ENCODE results near the gene TCEA2. TPM values are rescaled to one million over a fixed set of nuclear protein-coding genes. Genes with fewer than 3 reads are reported as not detected.

TCEA2 gene
- total and polyA plus RNA-seq, 2 of the 13 experiments (the other 11 are each of a cell fraction or from before 2014, with no cell fraction given) = 28.1 to 33.7 TPM

DNA sequence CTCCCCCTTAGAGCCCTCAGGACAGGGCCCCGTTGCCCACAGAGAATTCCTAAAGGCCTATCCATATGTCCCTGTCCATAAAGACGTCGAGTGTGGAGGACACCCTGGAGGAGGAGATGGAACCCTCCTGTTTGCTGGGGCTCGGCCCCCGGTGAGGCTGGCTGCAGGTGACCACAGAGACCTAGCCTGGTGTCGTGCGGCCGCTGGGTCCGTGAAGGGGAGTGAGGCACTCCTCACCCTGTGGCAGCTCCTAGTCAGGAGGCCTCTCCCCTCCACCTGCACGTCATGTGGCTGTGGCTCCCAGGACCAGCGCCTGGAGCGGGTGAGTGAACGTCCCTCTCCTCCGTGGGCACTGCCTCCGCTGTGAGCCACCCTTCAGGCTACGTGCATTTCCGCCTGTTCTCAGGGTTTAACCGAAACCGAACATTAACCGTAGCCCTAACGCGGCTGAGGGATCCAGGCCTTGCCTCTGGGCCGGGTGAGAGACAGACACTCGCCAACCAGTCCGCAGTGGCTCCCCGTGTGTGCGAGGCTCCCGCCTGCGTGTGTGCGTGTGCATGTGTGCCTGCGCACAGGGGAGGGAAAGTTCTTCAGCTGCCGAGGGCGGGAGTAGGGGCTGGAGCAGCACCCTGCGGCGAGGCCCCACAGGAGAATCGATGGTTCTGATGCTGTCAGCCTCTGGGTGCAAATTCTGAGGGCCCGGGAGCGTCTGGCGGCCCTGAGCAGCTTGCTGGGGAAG lies 5.9 kb upstream of the TCEA2 start (continued):
- TF ChIP-seq NFRKB (IDR thresholded peaks at IDR 0.05) (no peak), PHF20 (CRISPR knock-in tag; IDR thresholded peaks at IDR 0.05) (no peak; the same call in 1 of the 2 replicates), SYNCRIP (IDR thresholded peaks at IDR 0.05; ENCODE audit: insufficient read depth, low read depth, low read length) (no peak), NFIC (IDR thresholded peaks at IDR 0.05; ENCODE audit: low read length) (no peak), ZKSCAN8 (CRISPR knock-in tag; IDR thresholded peaks at IDR 0.05; ENCODE audit: borderline replicate concordance) (no peak), HOXA3 (CRISPR knock-in tag; IDR thresholded peaks at IDR 0.05) (peak; percentile 65)
- TF ChIP-seq, protein P1, sequence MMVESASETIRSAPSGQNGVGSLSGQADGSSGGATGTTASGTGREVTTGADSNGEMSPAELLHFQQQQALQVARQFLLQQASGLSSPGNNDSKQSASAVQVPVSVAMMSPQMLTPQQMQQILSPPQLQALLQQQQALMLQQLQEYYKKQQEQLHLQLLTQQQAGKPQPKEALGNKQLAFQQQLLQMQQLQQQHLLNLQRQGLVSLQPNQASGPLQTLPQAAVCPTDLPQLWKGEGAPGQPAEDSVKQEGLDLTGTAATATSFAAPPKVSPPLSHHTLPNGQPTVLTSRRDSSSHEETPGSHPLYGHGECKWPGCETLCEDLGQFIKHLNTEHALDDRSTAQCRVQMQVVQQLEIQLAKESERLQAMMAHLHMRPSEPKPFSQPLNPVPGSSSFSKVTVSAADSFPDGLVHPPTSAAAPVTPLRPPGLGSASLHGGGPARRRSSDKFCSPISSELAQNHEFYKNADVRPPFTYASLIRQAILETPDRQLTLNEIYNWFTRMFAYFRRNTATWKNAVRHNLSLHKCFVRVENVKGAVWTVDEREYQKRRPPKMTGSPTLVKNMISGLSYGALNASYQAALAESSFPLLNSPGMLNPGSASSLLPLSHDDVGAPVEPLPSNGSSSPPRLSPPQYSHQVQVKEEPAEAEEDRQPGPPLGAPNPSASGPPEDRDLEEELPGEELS (CRISPR knock-in tag; IDR thresholded peaks at IDR 0.05) = 0 out of 2 replicates have a peak, but pooled peaks have one; percentile 4
- TF ChIP-seq, protein P2, sequence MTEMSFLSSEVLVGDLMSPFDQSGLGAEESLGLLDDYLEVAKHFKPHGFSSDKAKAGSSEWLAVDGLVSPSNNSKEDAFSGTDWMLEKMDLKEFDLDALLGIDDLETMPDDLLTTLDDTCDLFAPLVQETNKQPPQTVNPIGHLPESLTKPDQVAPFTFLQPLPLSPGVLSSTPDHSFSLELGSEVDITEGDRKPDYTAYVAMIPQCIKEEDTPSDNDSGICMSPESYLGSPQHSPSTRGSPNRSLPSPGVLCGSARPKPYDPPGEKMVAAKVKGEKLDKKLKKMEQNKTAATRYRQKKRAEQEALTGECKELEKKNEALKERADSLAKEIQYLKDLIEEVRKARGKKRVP (CRISPR knock-in tag; IDR thresholded peaks at IDR 0.05) = no peak
- TF ChIP-seq, protein P3, sequence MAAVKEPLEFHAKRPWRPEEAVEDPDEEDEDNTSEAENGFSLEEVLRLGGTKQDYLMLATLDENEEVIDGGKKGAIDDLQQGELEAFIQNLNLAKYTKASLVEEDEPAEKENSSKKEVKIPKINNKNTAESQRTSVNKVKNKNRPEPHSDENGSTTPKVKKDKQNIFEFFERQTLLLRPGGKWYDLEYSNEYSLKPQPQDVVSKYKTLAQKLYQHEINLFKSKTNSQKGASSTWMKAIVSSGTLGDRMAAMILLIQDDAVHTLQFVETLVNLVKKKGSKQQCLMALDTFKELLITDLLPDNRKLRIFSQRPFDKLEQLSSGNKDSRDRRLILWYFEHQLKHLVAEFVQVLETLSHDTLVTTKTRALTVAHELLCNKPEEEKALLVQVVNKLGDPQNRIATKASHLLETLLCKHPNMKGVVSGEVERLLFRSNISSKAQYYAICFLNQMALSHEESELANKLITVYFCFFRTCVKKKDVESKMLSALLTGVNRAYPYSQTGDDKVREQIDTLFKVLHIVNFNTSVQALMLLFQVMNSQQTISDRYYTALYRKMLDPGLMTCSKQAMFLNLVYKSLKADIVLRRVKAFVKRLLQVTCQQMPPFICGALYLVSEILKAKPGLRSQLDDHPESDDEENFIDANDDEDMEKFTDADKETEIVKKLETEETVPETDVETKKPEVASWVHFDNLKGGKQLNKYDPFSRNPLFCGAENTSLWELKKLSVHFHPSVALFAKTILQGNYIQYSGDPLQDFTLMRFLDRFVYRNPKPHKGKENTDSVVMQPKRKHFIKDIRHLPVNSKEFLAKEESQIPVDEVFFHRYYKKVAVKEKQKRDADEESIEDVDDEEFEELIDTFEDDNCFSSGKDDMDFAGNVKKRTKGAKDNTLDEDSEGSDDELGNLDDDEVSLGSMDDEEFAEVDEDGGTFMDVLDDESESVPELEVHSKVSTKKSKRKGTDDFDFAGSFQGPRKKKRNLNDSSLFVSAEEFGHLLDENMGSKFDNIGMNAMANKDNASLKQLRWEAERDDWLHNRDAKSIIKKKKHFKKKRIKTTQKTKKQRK (IDR thresholded peaks at IDR 0.05; ENCODE audit: low read length) = no peak
- TF ChIP-seq, protein P4, sequence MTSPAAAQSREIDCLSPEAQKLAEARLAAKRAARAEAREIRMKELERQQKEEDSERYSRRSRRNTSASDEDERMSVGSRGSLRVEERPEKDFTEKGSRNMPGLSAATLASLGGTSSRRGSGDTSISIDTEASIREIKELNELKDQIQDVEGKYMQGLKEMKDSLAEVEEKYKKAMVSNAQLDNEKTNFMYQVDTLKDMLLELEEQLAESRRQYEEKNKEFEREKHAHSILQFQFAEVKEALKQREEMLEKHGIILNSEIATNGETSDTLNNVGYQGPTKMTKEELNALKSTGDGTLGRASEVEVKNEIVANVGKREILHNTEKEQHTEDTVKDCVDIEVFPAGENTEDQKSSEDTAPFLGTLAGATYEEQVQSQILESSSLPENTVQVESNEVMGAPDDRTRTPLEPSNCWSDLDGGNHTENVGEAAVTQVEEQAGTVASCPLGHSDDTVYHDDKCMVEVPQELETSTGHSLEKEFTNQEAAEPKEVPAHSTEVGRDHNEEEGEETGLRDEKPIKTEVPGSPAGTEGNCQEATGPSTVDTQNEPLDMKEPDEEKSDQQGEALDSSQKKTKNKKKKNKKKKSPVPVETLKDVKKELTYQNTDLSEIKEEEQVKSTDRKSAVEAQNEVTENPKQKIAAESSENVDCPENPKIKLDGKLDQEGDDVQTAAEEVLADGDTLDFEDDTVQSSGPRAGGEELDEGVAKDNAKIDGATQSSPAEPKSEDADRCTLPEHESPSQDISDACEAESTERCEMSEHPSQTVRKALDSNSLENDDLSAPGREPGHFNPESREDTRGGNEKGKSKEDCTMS (CRISPR knock-in tag; conservative IDR thresholded peaks at IDR 0.05) = no peak
- TF ChIP-seq, protein P5, sequence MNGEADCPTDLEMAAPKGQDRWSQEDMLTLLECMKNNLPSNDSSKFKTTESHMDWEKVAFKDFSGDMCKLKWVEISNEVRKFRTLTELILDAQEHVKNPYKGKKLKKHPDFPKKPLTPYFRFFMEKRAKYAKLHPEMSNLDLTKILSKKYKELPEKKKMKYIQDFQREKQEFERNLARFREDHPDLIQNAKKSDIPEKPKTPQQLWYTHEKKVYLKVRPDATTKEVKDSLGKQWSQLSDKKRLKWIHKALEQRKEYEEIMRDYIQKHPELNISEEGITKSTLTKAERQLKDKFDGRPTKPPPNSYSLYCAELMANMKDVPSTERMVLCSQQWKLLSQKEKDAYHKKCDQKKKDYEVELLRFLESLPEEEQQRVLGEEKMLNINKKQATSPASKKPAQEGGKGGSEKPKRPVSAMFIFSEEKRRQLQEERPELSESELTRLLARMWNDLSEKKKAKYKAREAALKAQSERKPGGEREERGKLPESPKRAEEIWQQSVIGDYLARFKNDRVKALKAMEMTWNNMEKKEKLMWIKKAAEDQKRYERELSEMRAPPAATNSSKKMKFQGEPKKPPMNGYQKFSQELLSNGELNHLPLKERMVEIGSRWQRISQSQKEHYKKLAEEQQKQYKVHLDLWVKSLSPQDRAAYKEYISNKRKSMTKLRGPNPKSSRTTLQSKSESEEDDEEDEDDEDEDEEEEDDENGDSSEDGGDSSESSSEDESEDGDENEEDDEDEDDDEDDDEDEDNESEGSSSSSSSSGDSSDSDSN (CRISPR knock-in tag; IDR thresholded peaks at IDR 0.05) = peak; percentile 71
- TF ChIP-seq, protein P6, sequence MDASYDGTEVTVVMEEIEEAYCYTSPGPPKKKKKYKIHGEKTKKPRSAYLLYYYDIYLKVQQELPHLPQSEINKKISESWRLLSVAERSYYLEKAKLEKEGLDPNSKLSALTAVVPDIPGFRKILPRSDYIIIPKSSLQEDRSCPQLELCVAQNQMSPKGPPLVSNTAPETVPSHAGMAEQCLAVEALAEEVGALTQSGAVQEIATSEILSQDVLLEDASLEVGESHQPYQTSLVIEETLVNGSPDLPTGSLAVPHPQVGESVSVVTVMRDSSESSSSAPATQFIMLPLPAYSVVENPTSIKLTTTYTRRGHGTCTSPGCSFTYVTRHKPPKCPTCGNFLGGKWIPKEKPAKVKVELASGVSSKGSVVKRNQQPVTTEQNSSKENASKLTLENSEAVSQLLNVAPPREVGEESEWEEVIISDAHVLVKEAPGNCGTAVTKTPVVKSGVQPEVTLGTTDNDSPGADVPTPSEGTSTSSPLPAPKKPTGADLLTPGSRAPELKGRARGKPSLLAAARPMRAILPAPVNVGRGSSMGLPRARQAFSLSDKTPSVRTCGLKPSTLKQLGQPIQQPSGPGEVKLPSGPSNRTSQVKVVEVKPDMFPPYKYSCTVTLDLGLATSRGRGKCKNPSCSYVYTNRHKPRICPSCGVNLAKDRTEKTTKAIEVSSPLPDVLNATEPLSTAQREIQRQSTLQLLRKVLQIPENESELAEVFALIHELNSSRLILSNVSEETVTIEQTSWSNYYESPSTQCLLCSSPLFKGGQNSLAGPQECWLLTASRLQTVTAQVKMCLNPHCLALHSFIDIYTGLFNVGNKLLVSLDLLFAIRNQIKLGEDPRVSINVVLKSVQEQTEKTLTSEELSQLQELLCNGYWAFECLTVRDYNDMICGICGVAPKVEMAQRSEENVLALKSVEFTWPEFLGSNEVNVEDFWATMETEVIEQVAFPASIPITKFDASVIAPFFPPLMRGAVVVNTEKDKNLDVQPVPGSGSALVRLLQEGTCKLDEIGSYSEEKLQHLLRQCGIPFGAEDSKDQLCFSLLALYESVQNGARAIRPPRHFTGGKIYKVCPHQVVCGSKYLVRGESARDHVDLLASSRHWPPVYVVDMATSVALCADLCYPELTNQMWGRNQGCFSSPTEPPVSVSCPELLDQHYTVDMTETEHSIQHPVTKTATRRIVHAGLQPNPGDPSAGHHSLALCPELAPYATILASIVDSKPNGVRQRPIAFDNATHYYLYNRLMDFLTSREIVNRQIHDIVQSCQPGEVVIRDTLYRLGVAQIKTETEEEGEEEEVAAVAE (CRISPR knock-in tag; IDR thresholded peaks at IDR 0.05; ENCODE audit: borderline replicate concordance) = 0 out of 2 replicates have a peak, but pooled peaks have one; percentile 13
